EL (cell line): ENCODE results near the gene CACNA1C.
A peak's percentile ranks its signal among the peaks of the same experiment; 100 is the strongest.

Source experiments
- DNase-seq: peaks from one replicate; pipeline ENCODE4 v3.0.0-alpha.2; 2016

Gene CACNA1C

GRCh38 chr12:2403221-2403976, 350.6 kb downstream of the CACNA1C start:
- no peak for DNase-seq

DNA sequence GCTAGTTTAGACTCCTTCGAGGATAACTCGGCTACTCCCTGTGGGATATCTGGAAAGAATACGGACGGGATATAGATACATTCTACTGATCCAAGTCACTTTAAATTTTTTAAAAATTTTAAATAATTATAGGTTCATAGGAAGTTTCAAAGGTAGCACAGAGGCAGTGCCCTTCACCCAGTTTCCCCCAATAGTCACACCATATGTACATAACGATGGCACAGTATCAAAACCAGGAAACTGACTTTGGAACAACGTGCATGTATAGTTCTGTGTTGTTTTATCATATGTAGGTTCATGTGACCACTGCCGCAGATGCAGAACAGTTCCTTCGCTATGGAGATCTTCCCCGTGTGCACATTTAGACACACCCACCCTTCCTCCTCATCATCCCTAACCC, 352.3 kb downstream of the CACNA1C start:
- no peak for DNase-seq

- DNase-seq, result no peak
Measured at GRCh38 chr12:2406903-2407302, 354.1 kb downstream of the CACNA1C start.

DNA sequence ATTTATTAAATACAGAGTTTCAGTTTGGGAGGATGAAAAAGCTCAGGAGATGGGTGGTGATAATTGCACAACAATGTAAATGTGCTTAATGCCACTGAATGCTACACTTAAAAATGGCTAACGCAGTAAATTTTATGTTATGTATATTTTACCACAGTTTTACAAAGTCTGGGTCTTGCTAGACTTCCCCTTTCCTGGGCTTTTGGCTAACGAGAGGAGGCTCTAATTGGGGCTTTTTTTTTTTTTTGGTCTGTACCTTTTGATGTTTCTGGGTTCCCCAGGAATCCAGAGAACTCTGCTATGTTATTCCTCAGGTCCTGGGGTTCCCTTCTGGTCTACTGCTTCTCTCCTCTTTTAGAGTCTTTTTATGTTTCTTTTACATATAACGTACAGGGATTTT, 355.5 kb downstream of the CACNA1C start:
- no peak for DNase-seq

GRCh38 chr12:2409656-2410265, 357.0 kb downstream of the CACNA1C start:
- no peak for DNase-seq

- no peak for DNase-seq
Measured at GRCh38 chr12:2410496-2410895, 357.7 kb downstream of the CACNA1C start.

DNA sequence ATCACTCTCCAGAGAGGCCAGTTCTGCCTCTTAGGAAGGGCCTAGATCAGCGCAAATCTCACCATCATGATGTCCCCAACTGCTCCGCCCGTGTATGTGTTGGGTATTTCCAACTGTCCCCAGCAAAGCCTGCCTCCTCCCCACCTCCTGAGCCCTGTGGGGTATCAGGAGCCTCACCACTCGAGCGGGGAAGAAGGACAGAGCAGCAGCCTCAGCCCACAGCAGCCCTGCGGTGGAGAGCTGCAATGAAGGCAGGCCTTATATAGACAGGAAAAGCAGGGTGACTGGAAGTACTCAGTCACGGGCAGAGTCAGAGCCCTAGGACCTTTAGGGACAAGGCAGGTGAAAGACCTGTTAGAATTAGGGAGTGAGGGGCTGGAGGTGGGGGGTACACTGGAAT, 358.2 kb downstream of the CACNA1C start:
- DNase-seq, result no peak

- DNase-seq, result no peak
Measured at GRCh38 chr12:2411616-2412304, 359.0 kb downstream of the CACNA1C start.

DNA sequence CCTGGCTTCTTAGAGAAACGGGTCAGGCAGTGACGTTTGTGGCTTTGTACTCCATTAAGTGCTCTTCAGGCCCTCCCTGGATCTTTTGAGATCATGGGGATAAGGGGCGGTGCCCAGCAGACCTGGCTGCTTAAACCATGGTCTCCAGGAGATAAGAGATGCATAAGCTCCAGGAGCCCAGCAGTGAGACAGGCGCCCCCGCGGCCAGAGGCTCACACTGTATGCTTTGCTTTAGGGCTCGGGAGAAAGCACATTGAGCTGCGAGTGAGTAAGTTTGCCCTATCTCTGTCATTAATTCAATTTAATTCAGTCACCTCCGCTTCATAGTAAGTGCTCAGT, 359.5 kb downstream of the CACNA1C start:
- DNase-seq, result no peak

- no peak for DNase-seq
Measured at GRCh38 chr12:2413301-2413700, 360.5 kb downstream of the CACNA1C start.

GRCh38 chr12:2413999-2414792, 361.4 kb downstream of the CACNA1C start:
- DNase-seq, result no peak

GRCh38 chr12:2414810-2415567, 362.2 kb downstream of the CACNA1C start:
- peak; percentile 18 for DNase-seq

- DNase-seq, result no peak
Measured at GRCh38 chr12:2415568-2415944, 362.8 kb downstream of the CACNA1C start.

- no peak for DNase-seq
Measured at GRCh38 chr12:2416158-2416557, 363.4 kb downstream of the CACNA1C start.

DNA sequence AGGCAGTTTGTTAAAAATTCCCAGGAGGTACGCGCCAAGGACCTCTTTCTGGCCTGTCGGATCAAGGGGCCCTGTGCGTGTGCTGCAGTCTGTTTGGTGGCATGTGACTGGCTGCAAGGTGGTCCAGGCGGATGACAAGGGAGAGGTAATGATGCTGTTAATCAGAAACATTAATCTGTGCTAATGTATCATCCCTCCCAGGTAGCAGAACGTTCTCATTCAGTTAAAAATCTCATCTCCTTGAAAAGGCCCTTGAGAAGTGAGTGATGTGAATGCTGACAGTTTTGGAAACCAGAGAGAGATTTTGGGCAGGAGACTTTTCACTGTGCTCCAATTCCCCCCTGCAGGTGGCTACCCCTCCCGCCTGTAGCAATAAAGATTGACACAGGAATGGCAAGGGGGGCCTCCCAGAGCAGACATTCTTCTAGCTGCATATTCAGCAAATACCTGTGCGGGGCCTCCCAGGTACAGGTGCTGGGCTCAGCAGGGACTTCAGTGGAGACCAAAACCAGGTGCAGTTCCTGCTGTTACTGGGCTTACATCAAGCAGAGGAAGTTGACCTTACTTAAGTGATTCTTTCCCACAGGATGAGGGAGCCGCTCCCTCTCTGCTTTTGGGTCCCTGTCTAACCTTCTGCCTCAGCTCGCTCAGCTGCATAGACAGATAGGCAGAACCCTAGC, 364.8 kb downstream of the CACNA1C start:
- DNase-seq, result no peak

DNA sequence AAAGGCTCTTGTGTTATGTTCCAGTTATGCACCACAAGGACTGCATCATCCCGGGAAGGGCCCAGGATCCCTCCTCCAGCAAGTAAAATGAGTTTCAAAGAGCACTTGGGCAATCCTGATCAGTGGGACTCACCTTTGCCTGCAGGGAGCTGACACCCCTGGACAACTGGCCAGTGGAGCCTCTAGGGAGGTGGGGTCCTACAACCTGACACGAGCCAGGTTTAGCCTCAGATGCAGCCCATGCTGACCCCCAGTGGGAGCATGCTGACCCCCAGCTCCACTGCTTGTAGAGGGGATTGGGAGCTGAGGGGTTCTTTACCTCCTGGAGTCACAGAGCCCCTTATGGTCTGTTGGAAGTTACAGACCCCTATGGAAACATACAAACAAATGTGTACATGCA, 365.8 kb downstream of the CACNA1C start:
- DNase-seq, result no peak

- DNase-seq, result no peak
Measured at GRCh38 chr12:2422591-2422990, 369.8 kb downstream of the CACNA1C start.

GRCh38 chr12:2429032-2429431, 376.2 kb downstream of the CACNA1C start:
- no peak for DNase-seq

- DNase-seq, result peak; percentile 8
Measured at GRCh38 chr12:2431810-2432209, 379.0 kb downstream of the CACNA1C start.

GRCh38 chr12:2432856-2433255, 380.1 kb downstream of the CACNA1C start:
- no peak for DNase-seq

GRCh38 chr12:2435511-2435910, 382.7 kb downstream of the CACNA1C start:
- no peak for DNase-seq
